GF-D8 (cell line): ENCODE results near the gene MZF1.

Experiments
- DNase-seq: peaks from one replicate; lab custom pipeline; 2025; lab: John Stamatoyannopoulos, UW

MZF1 gene

DNA sequence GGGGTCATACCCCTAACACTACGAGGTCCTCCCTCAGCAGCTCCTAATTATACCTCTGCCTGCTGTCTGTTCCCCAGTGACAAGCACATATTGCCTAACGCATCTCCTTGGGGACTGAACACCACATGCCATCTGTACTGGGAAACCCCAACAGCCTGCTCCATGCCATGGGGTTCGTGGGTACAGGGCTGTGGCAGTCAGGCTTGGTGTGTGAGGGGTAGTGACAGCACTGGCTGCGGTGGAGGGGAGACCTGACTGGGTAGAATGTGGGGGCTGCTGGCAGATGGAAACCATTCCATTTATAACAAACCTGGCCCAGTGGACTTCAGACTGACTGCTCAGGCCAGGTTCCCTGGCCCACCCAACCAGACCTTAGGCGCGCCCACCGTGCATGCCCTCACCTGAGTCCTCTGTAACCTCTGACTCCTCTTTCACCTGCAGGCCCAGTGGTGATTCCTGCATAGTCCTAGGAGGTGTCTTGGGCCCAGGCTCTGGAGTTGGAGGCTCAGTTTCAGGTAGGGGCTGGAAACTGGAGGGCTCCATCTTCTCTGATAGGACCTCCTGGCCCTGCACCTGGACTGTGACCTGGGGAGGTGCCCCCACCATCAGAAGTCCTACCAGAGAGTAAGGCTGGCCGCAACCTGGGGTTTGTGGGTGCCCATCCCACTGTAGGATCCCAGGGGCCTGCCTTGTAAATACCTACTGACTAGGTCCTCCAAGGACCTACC lies 3.0 kb downstream of the MZF1 start:
- no peak for DNase-seq

GRCh38 chr19:58569191-58569942 lies 3.8 kb downstream of the MZF1 start:
- DNase-seq: no peak

DNA sequence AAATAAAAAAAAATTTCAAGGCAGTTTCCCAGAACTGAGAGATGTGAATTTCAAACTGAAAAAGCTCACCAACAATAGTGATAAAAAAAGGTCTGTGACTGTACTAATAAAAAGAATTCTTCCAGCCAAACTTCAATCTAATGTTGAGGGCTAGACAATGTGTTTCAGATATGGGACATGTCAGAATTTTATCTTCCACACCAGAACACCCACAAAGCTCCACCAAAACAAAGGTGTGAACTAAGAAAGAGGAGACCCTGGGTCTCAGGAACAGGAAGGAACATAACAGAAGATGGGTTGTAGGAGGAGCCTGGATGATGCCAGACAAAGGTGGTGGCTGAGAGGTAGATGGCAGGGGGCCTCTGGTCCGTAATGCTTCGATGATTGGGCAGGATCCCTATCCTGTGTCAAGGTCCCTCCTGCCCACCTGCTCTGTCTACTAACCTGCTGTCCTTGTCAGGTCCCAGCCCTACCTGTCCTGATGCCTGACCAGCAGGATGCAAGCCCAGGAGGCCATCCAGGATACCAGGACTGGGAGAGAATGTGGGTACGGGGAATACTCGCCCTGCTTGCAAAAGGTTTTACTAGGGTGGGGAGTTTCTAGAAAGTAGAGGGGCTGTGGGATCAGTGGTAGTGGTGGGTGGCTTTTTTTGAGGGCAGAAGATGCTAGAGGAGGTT lies 4.5 kb downstream of the MZF1 start:
- DNase-seq: no peak

- no peak for DNase-seq
Measured at GRCh38 chr19:58566989-58567388, 6.1 kb downstream of the MZF1 start.

DNA sequence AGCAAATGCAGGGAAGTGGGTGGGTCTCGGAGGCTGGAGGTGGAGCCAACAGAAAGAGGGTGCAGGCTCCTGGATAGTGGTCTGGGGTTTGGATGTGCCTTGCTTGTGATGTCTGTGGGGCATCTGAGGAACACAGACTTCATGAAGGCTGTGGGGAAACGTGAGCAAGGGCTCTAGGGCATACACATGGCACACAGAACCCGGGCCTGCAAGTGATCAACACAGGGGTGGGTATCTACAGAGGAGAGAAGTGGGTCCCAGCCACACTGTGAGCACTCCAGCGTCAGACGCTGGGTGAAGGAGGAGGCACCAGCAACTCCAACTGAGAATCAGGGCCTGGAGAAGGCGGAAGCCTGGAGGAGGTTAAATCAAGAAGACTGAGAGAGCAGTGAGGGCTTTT lies 9.3 kb downstream of the MZF1 start:
- DNase-seq: no peak

DNA sequence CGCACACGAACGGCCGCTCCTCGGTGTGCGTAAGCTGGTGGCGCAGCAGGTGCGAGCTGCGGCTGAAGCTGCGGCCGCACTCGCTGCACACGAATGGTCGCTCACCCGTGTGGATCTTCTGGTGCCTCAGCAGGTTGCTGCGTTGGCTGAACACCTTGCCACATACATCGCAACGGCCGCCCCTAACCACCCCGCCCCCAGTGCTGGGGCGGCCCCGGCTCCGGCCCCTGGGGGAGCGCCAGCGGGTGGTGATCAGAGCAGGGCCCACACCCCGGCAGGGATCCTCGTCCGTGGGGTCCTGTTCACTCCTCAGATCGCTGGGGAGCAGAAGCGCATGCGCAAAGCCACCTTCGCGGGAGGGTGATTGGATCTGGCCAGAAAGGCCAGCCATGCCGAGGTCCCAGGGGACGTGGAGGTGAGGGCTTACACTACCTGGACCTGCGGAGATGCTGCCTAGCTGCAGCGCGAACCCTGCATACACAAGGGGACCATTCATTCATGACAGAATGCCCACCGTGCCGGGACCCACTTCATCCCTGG lies 10.0 kb downstream of the MZF1 start:
- DNase-seq: no peak

GRCh38 chr19:58562122-58563033 lies 10.8 kb downstream of the MZF1 start:
- DNase-seq: no peak

DNA sequence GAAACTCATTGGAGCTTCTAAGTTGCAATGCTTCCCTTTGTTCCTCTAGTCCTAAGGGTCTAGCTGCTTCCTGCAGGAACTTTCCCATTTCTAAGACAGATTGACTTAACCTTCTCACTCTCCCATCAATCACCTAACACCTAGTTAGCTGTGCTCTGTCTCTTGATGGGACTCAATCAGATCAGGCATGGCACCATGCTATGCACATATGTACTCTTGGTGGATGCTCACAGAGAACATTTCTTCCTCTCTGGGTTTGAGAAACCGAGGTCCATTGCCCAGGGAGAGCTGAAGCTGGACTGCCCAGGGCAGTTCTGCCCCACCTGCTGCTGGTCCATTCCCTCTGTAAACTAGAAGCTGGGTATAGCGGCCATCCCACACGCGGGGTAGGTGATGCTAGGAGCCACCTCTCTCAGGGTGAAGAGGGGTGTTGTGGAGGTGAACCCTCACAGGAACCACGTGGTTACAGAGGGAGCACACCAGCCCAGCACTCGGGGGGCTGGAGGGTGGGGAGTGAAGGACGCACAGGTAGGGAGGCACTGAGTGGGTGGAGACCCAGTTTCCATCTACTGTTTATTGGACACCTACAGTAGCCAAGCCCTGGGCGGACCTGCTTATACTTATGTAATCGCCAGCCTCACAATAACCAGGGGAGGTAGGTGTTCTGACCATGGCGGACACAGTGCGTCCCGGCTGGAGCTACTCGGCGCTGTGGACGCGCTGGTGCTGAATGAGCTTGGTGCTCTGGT lies 11.6 kb downstream of the MZF1 start:
- no peak for DNase-seq

DNA sequence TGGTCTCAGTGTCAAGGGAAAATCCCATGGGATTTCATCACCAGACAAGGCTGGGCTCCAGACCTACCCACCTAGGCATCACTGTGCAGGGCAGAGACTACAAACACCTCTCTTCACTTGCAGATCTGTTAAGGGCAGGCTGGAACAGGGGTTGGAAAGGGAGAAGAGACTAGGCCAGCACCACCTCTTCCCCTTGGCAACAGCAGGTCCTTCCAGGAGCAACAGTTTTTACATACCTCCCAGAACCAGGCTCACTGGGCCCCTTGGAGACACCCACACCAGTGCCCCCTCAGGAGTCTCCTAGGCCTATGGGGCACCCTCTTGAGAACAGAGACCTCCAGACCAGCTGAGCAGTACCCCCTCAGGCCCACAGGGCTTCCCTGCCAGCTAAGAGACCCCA lies 12.2 kb downstream of the MZF1 start:
- no peak for DNase-seq

DNA sequence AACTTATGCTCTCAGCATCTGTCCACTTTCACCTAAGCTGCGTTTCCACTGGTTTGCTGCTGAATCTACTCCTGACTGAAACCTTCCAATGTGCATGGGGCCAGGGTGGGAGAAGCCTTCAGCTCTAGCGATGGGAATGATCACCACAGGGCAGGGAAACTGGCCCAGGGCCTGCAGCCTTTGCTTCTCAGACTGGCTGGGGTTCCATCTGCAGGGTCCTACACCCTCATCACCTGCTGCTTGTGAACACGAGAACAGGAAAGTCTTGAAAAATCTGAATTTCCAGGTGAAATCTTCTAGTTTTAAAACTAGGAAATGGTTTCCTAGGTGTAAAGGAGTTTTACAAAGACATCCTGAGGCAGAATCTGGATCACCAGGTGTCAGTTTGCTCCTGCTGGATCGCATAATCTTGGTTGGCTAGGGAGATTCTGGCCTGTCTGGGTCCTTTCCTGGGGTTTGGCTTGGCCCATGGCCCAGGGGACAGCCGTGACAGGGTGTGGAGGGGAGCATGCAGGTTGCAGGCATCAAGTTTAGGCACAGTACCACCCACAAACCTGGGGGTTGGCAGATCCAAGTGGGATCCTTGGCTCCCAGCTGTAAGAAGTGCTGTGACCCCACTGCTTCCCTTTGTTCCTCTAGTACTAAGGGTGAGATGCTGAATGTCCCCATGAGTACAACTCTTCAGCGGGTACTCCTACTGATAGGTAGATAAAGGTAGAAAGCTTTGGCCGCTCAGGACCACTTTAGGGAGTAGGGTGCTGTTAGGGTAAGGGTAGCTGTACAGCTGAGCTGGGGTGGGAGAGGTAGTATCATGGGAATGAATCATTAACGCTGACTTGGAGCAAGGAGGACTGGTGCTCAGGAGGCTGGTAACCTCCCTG lies 12.9 kb downstream of the MZF1 start:
- DNase-seq: no peak

- DNase-seq: no peak
Measured at GRCh38 chr19:58559275-58560006, 13.7 kb downstream of the MZF1 start.

- no peak for DNase-seq
Measured at GRCh38 chr19:58558623-58559274, 14.4 kb downstream of the MZF1 start.

DNA sequence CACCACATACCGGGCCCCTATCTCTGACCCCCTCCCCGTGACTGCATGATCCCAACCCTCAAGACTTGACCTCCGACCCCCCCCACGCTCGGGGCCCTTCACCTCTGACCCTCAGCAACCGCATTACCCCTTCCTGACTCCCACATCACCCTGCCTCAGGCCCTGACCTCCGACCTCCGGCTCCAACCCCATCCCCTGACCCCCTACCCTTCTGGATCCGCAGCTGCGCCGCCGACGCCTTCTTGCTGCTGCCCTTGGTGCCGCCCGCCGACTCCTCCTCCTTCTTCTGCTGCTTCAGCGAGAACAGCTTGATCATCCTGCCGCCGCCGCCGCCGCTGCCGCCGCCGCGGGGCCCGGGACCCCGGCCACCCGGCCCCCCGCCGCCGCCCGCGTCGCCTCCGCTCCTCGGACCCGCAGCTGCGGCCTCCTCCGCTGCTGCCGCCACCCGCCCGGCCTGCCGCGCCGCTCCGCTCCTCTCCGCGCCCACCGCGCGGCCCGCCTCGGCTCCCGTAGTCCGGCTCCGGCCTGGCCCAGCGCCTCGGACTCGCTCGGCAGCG lies 15.0 kb downstream of the MZF1 start, which contains the start of gene UBE2M:
UBE2M (minus strand) TSS at position 546 of the 557 bp plus-strand sequence; CDS start at position 316, 230 bp downstream.
- no peak for DNase-seq

- no peak for DNase-seq
Measured at GRCh38 chr19:58557221-58558065, 15.7 kb downstream of the MZF1 start.

GRCh38 chr19:58556622-58557220 lies 16.4 kb downstream of the MZF1 start:
- no peak for DNase-seq

DNA sequence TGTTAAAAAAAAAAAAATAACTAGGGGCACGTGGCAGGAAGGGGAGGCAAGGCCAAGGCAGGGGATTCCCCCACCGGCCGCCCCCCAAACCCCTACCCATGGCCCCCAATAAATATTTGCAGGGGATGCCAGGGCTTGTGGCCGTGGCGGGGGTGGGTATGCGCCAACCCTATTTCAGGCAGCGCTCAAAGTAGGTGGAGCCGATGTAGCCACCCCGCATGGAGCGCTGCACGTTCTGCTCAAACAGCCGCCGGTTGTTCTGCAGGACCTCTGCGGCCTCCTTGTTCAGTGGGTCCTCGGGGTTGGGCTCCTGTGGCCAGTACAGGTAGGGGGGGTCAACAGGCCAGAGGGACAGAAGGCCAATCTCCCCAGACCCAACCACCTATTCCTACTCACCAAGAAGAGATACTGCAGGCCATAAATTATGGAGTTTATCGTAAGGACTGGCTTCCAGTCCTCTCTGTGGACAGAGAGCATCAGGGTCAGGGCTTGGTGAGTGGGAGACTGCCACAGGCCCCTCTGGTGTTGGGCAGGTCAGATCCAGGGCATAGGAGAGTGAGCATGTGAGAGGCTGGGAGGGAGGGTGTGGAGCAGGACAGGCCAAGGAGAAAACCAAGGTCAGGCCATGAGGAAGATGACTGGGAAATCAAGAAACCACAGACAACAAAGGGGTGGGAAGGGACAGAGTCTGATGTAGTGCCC lies 17.1 kb downstream of the MZF1 start:
- DNase-seq: no peak
